ENCODE results near the gene CYP2S1. TPM values are rescaled to one million over a fixed set of nuclear protein-coding genes. Genes with fewer than 3 reads are reported as not detected.

CYP2S1 gene
- total RNA-seq, 2 donors from 2014 or later, result 6.7 TPM; not detected in 1

- DNase-seq (no peak), ATAC-seq (no peak)
- Histone ChIP-seq H3K4me3 (no peak overlapping the region), H3K27me3 (peaks cover 0 to 18% of the 10 kb centered on the region in 2 donors), H3K9me3 (no peaks in the 10 kb centered on the region), H3K36me3 (replicated peaks in 1 of 2; ENCODE audit: insufficient read depth in 1 of 2, low read depth in 2 of 2) (no peaks in the 10 kb centered on the region), H3K4me1 (peaks cover 2% of the 10 kb centered on the region), H3K27ac (no peak overlapping the region)
- intact Hi-C loops (cut with DNase I), result no loop called here
- TF ChIP-seq, protein P1, sequence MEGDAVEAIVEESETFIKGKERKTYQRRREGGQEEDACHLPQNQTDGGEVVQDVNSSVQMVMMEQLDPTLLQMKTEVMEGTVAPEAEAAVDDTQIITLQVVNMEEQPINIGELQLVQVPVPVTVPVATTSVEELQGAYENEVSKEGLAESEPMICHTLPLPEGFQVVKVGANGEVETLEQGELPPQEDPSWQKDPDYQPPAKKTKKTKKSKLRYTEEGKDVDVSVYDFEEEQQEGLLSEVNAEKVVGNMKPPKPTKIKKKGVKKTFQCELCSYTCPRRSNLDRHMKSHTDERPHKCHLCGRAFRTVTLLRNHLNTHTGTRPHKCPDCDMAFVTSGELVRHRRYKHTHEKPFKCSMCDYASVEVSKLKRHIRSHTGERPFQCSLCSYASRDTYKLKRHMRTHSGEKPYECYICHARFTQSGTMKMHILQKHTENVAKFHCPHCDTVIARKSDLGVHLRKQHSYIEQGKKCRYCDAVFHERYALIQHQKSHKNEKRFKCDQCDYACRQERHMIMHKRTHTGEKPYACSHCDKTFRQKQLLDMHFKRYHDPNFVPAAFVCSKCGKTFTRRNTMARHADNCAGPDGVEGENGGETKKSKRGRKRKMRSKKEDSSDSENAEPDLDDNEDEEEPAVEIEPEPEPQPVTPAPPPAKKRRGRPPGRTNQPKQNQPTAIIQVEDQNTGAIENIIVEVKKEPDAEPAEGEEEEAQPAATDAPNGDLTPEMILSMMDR (IDR thresholded peaks at IDR 0.05), result no peak
- no peak for TF ChIP-seq POLR2A (IDR thresholded peaks at IDR 0.05)
- 52 to 55% methylated on average over 8 of the region's 8 CpGs for WGBS, 2 donors
Observed at GRCh38 chr19:41186971-41187883, 5.8 kb upstream of the CYP2S1 start.

GRCh38 chr19:41187884-41188279, 5.1 kb upstream of the CYP2S1 start:
- no peak for DNase-seq
- no peak for TF ChIP-seq POLR2A (IDR thresholded peaks at IDR 0.05)
- no peak overlapping the region for H3K4me3 ChIP-seq
- 65 to 66% methylated on average over 3 of the region's 3 CpGs for WGBS, 2 donors
- no peaks in the 10 kb centered on the region for H3K36me3 ChIP-seq (replicated peaks in 1 of 2; ENCODE audit: insufficient read depth in 1 of 2, low read depth in 2 of 2)
- peaks cover 0 to 24% of the 10 kb centered on the region in 2 donors for H3K27me3 ChIP-seq
- ATAC-seq, result no peak
- H3K9me3 ChIP-seq, result no peaks in the 10 kb centered on the region
- intact Hi-C loops (cut with DNase I), result no loop called here
- no peak overlapping the region for H3K27ac ChIP-seq
- peaks cover 8% of the 10 kb centered on the region for H3K4me1 ChIP-seq

GRCh38 chr19:41189425-41190065, 3.5 kb upstream of the CYP2S1 start:
- peaks cover 0 to 36% of the 10 kb centered on the region in 2 donors for H3K27me3 ChIP-seq
- DNase-seq (no peak), ATAC-seq (no peak)
- no peak overlapping the region for H3K4me3 ChIP-seq
- intact Hi-C loops (cut with DNase I), result no loop called here
- no peaks in the 10 kb centered on the region for H3K9me3 ChIP-seq
- TF ChIP-seq POLR2A (IDR thresholded peaks at IDR 0.05), result no peak
- TF ChIP-seq, protein P1 (IDR thresholded peaks at IDR 0.05), result no peak
- WGBS, 2 donors, result 49 to 51% methylated on average over 8 of the region's 8 CpGs
- no peaks in the 10 kb centered on the region for H3K36me3 ChIP-seq (replicated peaks in 1 of 2; ENCODE audit: insufficient read depth in 1 of 2, low read depth in 2 of 2)
- peaks cover 13% of the 10 kb centered on the region for H3K4me1 ChIP-seq
- H3K27ac ChIP-seq, result no peak overlapping the region

DNA sequence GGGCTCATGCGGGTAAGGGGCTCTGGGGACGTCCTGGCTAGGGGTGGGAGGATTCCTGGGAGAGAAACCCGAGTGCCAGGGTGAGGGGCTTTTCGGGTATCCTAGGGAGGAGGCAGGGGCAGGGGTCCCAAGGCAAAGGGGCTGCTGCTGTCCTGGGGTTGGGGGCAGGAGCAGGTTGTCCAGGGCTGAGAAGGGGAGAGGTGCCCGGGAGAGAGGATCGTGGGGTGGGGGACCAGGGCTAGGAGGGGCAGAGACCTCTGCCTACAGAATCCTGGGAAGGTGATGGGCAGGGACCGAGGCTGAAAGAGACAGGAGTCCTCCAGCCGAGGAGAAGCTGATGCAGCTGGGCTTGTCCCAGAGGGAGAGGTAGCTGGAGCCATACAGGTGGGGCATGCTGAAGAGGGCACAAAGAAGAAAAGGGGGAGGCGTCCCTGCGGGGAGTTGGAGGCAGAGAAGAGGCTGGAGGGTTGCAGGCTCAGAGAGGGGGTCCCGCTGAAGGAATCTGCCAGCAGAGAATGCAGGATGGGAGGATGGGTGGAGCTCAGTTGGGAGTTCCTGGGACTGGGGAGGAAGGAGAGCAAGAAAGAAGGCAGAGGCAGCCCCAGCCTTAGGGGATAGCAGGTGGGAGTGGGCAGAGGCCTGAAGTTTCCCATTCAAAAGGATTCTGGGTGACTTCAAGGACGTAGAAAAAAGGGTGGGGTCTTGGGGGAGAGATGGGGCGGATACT, 574 bp downstream of the CYP2S1 start:
- no peaks in the 10 kb centered on the region for H3K36me3 ChIP-seq (replicated peaks in 1 of 2; ENCODE audit: insufficient read depth in 1 of 2, low read depth in 2 of 2)
- H3K4me1 ChIP-seq, result peaks cover 13% of the 10 kb centered on the region
- H3K27ac ChIP-seq, result no peak overlapping the region
- TF ChIP-seq, protein P1 (IDR thresholded peaks at IDR 0.05), result no peak
- no peak for TF ChIP-seq POLR2A (IDR thresholded peaks at IDR 0.05)
- H3K4me3 ChIP-seq, result no peak overlapping the region
- WGBS, 2 donors, result 14 to 24% methylated on average over 11 to 13 of the region's 13 CpGs
- H3K27me3 ChIP-seq, result peaks cover 0 to 36% of the 10 kb centered on the region in 2 donors
- DNase-seq (no peak), ATAC-seq (no peak)
- no peaks in the 10 kb centered on the region for H3K9me3 ChIP-seq
- intact Hi-C loops (cut with DNase I), result no loop called here

GRCh38 chr19:41194157-41194552, 1.1 kb downstream of the CYP2S1 start:
- Histone ChIP-seq H3K9me3 (no peaks in the 10 kb centered on the region), H3K4me1 (peaks cover 13% of the 10 kb centered on the region), H3K27me3 (peaks cover 0 to 34% of the 10 kb centered on the region in 2 donors), H3K4me3 (no peak overlapping the region), H3K27ac (no peak overlapping the region), H3K36me3 (replicated peaks in 1 of 2; ENCODE audit: insufficient read depth in 1 of 2, low read depth in 2 of 2) (no peaks in the 10 kb centered on the region)
- no peak for TF ChIP-seq POLR2A (IDR thresholded peaks at IDR 0.05)
- TF ChIP-seq, protein P1 (IDR thresholded peaks at IDR 0.05), result no peak
- intact Hi-C loops (cut with DNase I), result no loop called here
- ATAC-seq (no peak), DNase-seq (peak in 1 of 4 donors; percentile 21)
- WGBS, 2 donors, result 45% methylated on average over 3 to 6 of the region's 6 CpGs
